HCEC 1CT (cell line): ENCODE data around the gene TPX2.
"Not testable (repeated sequence)": the region's sequence is repeated elsewhere in the genome, so short reads cannot be mapped to it uniquely, and the experiment has no call there.

Experiments used
- DNase-seq: peaks from one replicate; pipeline ENCODE4 v3.0.0-alpha.2; 2017

Gene TPX2

GRCh38 chr20:31764641-31765305 is 25.7 kb downstream of the TPX2 start:
- peak; percentile 56 for DNase-seq

GRCh38 chr20:31767805-31768204 is 28.7 kb downstream of the TPX2 start:
- no peak for DNase-seq

- DNase-seq, result no peak
These were observed 30.6 kb downstream of the TPX2 start for GRCh38 chr20:31769681-31770080.

- no peak for DNase-seq
These were observed 31.2 kb downstream of the TPX2 start for GRCh38 chr20:31770243-31770642.

- DNase-seq, result no peak
These were observed 35.3 kb downstream of the TPX2 start for GRCh38 chr20:31774408-31774807.

GRCh38 chr20:31780839-31781238 is 41.7 kb downstream of the TPX2 start:
- no peak for DNase-seq

- DNase-seq, result no peak
These were observed 42.9 kb downstream of the TPX2 start for GRCh38 chr20:31781945-31782344.

GRCh38 chr20:31784354-31785044 is 45.4 kb downstream of the TPX2 start:
- DNase-seq, result no peak

GRCh38 chr20:31785089-31785488 is 46.0 kb downstream of the TPX2 start:
- DNase-seq, result no peak

- peak; percentile 72 for DNase-seq
These were observed 49.5 kb downstream of the TPX2 start for GRCh38 chr20:31788578-31788977.

GRCh38 chr20:31790401-31790800 is 51.3 kb downstream of the TPX2 start:
- no peak for DNase-seq

GRCh38 chr20:31797364-31797763 is 58.3 kb downstream of the TPX2 start:
- no peak for DNase-seq

- no peak for DNase-seq
These were observed 62.4 kb downstream of the TPX2 start for GRCh38 chr20:31801508-31801907.

GRCh38 chr20:31803552-31804291 is 64.6 kb downstream of the TPX2 start:
- DNase-seq, result no peak

- DNase-seq, result no peak
These were observed 67.7 kb downstream of the TPX2 start for GRCh38 chr20:31806564-31807355.

GRCh38 chr20:31808481-31808880 is 69.4 kb downstream of the TPX2 start:
- DNase-seq, result no peak

- no peak for DNase-seq
These were observed 70.6 kb downstream of the TPX2 start for GRCh38 chr20:31809661-31810060.

GRCh38 chr20:31811198-31811597 is 72.1 kb downstream of the TPX2 start:
- DNase-seq, result no peak

GRCh38 chr20:31811796-31812728 is 73.0 kb downstream of the TPX2 start:
- peak; percentile 62 for DNase-seq

- no peak for DNase-seq
These were observed 74.5 kb downstream of the TPX2 start for GRCh38 chr20:31813611-31814010.

- DNase-seq, result not testable (repeated sequence)
These were observed 75.1 kb downstream of the TPX2 start for GRCh38 chr20:31814142-31814541.
